HTR-8/SVneo (cell line): ENCODE results near the gene GATAD2B.

Experiments
- DNase-seq: peaks from one replicate; pipeline ENCODE4 v3.0.0; 2011; ENCODE audit warnings: low spot score, mixed read lengths; ENCODE audit not compliant: insufficient read length
- FAIRE-seq: peaks from 2 replicates; lab custom pipeline; 2011; peaks lifted over from hg19 to GRCh38; lab: Jason Lieb, UNC

GATAD2B gene

GRCh38 chr1:153800516-153800915, 122.3 kb downstream of the GATAD2B start:
- FAIRE-seq: no peak
- no peak for DNase-seq

- DNase-seq (no peak), FAIRE-seq (no peak)
Observed at GRCh38 chr1:153799566-153800465, 123.0 kb downstream of the GATAD2B start.

DNA sequence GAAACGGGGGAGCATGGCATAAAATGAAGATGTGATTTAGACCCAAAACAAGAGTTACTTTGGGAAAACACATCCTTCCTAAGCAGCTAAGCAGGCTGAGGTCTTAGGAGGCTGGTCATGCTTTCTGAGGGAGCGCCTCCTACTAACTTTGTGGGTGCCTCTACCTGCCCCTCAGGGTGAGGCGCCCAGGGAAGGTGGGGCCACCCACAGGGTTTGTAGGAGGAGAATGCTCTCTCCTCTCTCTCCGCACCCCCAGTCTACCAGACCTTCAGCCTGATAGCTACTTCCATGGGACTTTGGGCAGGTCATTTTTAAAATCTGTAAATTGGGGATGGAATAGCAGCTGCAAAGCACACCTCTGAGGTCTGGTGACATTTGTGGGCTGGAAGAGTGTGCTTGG, 123.8 kb downstream of the GATAD2B start:
- no peak for FAIRE-seq

DNA sequence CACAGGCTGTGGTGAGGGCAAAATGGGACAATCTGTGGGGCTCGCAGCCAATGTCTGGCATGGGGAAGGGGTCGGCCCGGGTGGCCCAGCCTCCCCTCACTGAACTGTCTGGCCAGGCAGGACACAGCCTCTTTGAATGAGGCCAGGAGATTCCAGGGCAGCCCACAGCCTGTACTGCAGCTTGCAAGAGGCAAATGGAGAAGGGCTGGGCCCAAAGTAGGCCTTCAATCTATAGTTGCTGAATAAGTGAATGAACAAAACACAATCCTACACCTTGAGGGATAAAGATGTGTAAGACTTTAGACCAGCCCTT, 124.3 kb downstream of the GATAD2B start:
- DNase-seq (no peak), FAIRE-seq (no peak)

More for the DNA sequence above, 123.8 kb downstream of the GATAD2B start:
- DNase-seq: no peak

DNA sequence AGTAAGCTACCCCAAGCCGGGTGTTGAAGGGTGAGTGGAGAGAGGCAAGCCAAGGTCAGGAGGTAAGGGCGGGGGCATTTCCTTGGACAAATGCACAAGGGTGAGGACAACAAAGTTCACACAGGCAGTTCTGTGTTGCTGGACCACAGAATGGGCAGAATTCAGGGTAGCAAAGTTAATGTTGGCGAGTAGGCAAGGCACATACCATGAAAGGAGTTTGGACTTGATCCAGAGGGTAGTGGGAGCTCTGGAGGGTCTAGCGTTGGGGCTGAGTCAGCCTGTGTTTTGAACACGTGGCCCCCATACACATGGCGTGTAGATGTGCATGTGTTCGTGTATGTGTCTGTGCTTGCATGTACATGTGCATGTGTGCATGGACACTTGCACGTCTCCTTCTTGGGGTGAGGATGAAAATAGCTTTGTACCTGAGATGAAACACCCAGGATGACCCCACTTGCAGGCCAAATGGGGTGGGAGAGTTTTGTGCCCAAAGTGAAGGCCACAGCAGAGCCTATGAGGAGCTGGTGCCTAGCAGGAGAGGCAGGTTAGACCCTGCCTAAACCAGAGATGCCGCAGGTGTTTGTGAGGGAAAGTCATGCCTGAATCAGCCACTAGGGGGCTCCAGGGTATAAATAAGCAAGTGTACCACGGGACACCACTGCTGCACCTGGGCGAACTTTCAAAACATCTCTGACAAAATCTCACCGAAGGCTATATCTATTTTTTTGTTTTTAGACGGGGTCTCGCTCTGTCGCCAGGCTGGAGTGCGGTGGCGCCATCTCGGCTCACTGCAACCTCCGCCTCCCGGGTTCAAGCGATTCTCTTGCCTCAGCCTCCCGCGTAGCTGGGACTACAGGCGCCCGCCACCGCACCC, 125.7 kb downstream of the GATAD2B start:
- peak; percentile 81 for DNase-seq
- FAIRE-seq: no peak

DNA sequence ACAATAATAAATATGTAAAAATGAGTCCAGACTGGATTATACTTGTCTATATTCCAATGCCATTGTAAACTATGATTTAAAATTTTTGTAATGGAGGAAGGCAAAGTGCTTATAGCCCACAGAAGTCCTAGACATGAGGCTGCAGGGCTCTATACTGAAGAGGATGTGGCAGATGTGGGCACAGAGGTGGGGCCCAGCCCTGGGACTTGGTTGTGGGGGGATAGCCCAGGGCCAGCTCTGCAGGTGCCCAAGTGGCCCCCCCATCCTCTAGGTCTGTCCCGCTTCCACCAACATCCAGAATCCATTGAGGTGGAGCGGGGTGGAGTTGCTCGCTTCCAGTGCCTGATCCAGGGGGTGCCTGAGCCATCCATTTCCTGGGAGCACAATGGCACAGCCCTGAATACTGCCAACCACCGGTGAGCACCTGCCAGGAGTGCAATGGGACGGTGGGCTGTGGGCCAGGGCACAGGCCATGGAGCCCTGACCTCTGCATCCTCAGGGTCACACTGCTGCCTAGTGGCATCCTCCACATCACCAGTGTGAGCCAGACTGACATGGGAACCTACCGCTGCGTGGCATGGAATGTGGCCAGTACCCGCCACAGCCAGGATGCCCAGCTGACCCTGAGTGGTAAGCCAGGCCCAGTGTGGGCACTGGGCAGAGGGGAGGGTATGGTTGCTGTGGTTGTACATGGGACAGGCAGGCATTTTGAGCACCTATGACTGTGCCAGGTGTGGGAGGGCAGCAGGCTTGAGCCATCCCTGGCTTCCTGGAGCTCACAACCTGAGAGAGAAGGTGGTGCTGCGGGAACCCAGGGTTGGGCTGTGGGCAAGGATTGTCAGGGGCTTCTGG, 126.6 kb downstream of the GATAD2B start:
- no peak for FAIRE-seq

DNA sequence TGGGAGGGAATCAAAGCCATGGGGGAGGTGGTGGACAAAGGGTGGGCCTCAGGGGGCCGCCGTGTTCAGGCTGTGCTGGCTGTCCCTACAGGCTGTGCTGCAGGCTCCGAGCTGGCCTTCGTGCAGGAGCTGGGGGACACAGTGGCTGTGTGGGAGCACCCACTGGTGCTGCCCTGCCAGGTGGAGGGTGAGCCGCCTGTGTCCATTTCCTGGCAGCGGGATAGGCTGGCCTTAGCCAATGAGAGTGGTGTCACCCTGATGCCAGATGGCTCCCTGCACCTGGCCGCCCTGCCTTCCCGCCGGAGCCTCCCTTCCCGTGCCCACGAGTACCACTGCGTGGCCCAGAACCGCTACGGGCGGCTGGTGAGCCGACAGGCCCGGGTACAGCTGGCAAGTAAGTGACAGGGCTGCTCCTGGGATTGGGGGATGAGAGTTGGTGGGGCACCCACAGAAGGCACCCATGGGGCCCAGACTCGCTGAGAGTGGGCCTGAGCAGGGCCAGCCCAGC, 127.4 kb downstream of the GATAD2B start:
- DNase-seq (no peak), FAIRE-seq (no peak)

More for the DNA sequence above, 126.6 kb downstream of the GATAD2B start:
- no peak for DNase-seq

- no peak for FAIRE-seq
- DNase-seq: no peak
Observed at GRCh38 chr1:153794624-153795329, 128.0 kb downstream of the GATAD2B start.

- DNase-seq (no peak), FAIRE-seq (no peak)
Observed at GRCh38 chr1:153793973-153794615, 128.7 kb downstream of the GATAD2B start.

- no peak for DNase-seq
- no peak for FAIRE-seq
Observed at GRCh38 chr1:153793261-153793972, 129.4 kb downstream of the GATAD2B start.

GRCh38 chr1:153792631-153793041, 130.1 kb downstream of the GATAD2B start:
- DNase-seq (no peak), FAIRE-seq (no peak)

GRCh38 chr1:153791648-153792253, 131.0 kb downstream of the GATAD2B start:
- no peak for DNase-seq
- FAIRE-seq: no peak

DNA sequence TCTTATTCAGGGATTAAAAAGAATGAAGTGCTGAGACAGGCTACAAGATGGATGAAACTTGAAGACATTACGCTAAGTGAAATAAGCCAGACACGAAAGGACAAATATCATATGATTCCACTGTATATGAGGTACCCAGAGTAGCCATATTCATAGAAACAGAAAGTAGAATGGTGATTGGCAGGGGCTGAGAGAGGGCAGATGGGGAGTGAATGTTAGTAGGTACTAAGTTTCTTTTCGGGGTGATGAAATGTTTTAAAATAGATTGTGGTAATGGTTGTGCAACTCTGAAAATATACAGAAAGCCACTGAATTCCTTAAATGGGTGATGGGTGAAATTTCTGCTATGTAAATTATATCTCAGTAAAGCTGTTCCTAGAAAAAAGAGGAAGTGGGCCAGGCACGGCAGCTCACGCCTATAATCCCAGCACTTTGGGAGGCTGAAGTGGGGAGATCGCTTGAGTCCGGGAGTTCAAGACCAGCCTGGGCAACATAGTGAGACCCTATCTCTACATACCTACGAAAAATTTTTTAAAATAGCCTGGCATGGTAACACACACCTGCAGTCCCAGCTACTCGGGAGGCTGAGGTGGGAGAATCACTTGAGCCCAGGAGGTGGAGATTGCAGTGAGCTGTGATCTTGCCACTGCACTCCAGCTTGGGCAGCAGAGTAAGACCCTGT, 131.7 kb downstream of the GATAD2B start:
- FAIRE-seq (no peak), DNase-seq (no peak)

- FAIRE-seq: no peak
Observed at GRCh38 chr1:153790313-153790965, 132.3 kb downstream of the GATAD2B start.

DNA sequence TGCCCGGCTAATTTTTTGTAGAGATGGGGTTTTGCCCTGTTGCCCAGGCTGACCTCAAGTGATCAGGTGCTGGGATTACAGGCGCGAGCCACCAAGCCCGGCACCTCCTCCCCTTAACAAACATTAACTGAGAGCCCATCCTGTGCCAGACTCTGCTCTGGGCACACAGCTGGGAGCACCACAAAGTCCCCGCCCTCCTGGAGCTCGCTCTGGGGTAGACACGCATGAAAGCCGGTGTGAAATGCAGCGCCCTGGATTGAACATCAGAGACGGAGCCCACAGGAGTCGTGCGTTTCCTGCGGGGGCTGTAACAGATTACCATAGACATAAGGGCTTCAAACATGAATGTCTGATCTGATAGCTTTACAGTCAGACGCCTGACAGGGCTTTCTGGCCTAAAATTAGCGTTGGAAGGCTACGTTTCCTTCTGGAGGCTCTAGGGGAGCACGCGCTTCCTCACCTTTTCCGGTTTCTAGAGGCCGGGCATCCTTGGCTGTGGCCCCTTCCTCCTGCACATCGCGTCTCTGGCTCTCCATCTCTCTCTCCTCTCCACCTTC, 133.2 kb downstream of the GATAD2B start:
- DNase-seq (no peak), FAIRE-seq (no peak)

More at GRCh38 chr1:153790313-153790965, 132.3 kb downstream of the GATAD2B start:
- DNase-seq: no peak

DNA sequence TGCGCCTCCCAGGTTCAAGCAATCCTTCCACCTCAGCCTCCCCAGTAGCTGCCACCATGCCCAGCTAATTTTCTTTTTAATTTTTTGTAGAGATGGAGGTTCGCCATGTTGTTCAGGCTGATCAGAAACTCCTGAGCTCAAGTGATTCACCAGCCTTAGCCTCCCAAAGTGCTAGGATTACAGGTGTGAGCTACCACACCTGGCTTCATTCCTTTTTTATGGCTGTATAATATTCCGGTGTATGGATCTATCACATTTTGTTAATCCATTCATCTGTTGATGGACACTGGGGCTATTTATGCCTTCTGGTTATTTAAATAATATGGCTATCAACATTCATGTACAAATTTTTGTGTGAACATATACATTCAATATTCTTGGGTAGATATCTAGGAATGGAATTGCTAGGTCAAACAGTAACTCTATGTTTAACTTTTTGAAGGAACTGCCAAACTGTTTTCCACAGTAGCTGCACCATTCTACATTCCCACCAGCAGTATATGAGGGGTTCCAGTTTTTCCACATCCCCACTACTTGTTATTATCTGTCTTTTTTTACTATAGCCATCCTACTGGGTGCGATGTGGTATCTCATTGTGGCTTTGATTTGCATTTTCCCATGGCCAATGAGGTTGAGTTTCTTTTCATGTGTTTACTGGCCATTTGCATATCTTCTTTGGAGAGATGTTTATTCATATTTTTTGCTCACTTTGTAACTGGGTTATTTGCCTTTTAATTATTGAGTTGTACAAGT, 136.6 kb downstream of the GATAD2B start:
- FAIRE-seq (no peak), DNase-seq (no peak)
